Measurements from ENCODE around the gene CRTC1. TPM values are rescaled to one million over a fixed set of nuclear protein-coding genes. Genes with fewer than 3 reads are reported as not detected.

Gene CRTC1
- total and polyA plus RNA-seq, 4 donors, result 1.5 to 3.5 (median 1.9) TPM

- no peak overlapping the region for H3K9ac ChIP-seq (ENCODE audit: low read depth in 1 of 2, low read length in 2 of 2)
- no peaks in the 10 kb centered on the region for H3K27me3 ChIP-seq (ENCODE audit: control insufficient read depth in 4 of 4, insufficient read depth in 4 of 4, low read length in 3 of 4)
- H3K36me3 ChIP-seq (ENCODE audit: control insufficient read depth in 4 of 4, insufficient read depth in 3 of 4, low read depth in 1 of 4, low read length in 3 of 4), result no peaks in the 10 kb centered on the region
- no peak for DNase-seq (ENCODE audit: low spot score)
- no peak for TF ChIP-seq YY1 (IDR thresholded peaks at IDR 0.05)
- no peak for TF ChIP-seq FOXA2 (IDR thresholded peaks at IDR 0.05)
- no peak for TF ChIP-seq ZBTB33 (IDR thresholded peaks at IDR 0.05)
- TF ChIP-seq HNF4A (conservative IDR thresholded peaks at IDR 0.05), result no peak
- no peak for TF ChIP-seq REST (IDR thresholded peaks at IDR 0.05)
- TF ChIP-seq FOXA1 (IDR thresholded peaks at IDR 0.05), result no peak
- no peak for TF ChIP-seq MAX (IDR thresholded peaks at IDR 0.05)
- TF ChIP-seq HNF4G (IDR thresholded peaks at IDR 0.05), result no peak
- TF ChIP-seq RXRA (IDR thresholded peaks at IDR 0.05), result no peak
- no peak for TF ChIP-seq EGR1 (IDR thresholded peaks at IDR 0.05; ENCODE audit: low read depth in 2 of 2)
- TF ChIP-seq SP1 (IDR thresholded peaks at IDR 0.05), result no peak
- TF ChIP-seq RAD21 (IDR thresholded peaks at IDR 0.05), result no peak
- no peak for TF ChIP-seq JUND (IDR thresholded peaks at IDR 0.05)
- TF ChIP-seq NR2F2 (IDR thresholded peaks at IDR 0.05), result no peak
- no peak for TF ChIP-seq ATF3 (IDR thresholded peaks at IDR 0.05)
- TF ChIP-seq CTCF (IDR thresholded peaks at IDR 0.05; ENCODE audit: low read depth, low read length, missing input control), result no peak
- TF ChIP-seq TAF1 (conservative IDR thresholded peaks at IDR 0.05), result no peak
- no peak for TF ChIP-seq GABPA (IDR thresholded peaks at IDR 0.05 in 1 of 2, conservative IDR thresholded peaks at IDR 0.05 in 1 of 2)
- H3K4me1 ChIP-seq (ENCODE audit: control insufficient read depth in 4 of 4, insufficient read depth in 4 of 4, low read length in 3 of 4), result peaks cover 0 to 8% (median 6%) of the 10 kb centered on the region in 4 donors
- 96% methylated on average over 6 of the region's 6 CpGs for whole genome bisulfite sequencing
- no peaks in the 10 kb centered on the region for H3K9me3 ChIP-seq (ENCODE audit: control insufficient read depth in 4 of 4, low read length in 3 of 4)
- H3K27ac ChIP-seq (ENCODE audit: low read depth in 1 of 2, low read length in 2 of 2), result no peak overlapping the region
- no peak overlapping the region for H3K4me3 ChIP-seq (ENCODE audit: low read depth in 1 of 3, low read length in 3 of 3)
Measured at GRCh38 chr19:18716857-18717256, 33.4 kb downstream of the CRTC1 start.

Data from liver (tissue), 9 donors.